A549 treated with CORT108297 at 1 μM for 4 hours (cell line): ENCODE data around the gene AP1S3. TPM values are rescaled to one million over a fixed set of nuclear protein-coding genes. Genes with fewer than 3 reads are reported as not detected.

Source experiments
- total RNA-seq: library from RNA; stranded (reverse); fragments of 200-300 nt; extraction: Qiagen RNA extraction; gene quantifications from 5 replicates; pipeline ENCODE4 v1.2.3, GENCODE V29; 2022

AP1S3 gene
- total RNA-seq: 24.9 to 53.7 TPM (median 34.1 TPM) in 5 replicates

DNA sequence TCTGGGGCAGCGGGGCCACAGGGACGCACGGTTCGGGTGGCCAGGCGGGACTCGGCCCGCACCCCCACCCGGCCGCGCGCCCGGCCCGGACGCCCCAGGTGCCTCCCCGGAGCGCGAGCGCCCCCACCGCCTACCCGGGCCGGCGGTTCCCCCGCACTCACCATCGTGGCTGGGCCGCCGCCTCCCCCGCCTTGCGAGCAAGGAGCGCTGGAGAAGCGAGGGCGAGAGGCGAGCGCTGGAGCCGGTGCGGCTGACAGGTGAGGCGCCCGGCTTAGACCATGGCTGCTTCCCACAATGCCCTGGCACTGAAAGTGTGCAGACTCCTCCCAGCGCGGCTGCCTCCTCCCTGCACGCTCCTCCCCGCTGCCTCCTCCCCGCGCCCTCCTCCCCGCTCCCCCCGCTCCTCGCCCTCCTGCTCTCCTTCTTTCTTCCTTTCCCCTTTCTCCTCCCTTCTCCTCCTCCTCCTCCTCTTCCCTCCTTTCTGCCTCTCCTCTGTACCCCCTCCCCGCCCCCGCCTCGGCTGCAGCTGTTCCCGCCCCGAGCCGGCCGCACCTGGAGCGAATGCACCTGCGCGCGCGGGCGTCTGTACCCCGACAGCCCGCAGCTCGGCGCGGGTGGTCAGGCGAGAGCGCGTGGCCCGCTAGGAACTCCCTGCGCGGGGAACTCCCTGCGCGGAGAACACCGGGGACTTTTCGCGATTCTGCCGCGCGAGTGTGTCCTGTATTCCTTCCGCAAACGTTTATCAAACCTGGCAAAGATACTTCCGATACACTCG is at the start of gene AP1S3:
AP1S3 (minus strand) TSS at position 296 of the 775 bp plus-strand sequence; CDS start at position 164, 132 bp downstream.

Other genes with a start within 250 kb of the AP1S3 start
- 0.88 to 1.2 TPM (median 1.1 TPM) in 5 replicates for gene SCG2, start 235.2 kb downstream of the AP1S3 start, total RNA-seq
- 33.9 to 44.5 TPM (median 41.0 TPM) in 5 replicates for gene WDFY1, start 107.8 kb upstream of the AP1S3 start, total RNA-seq
- gene MRPL44, start 119.9 kb upstream of the AP1S3 start, total RNA-seq: 45.5 to 53.4 TPM (median 47.2 TPM) in 5 replicates
- 183 to 228 TPM (median 201 TPM) in 5 replicates for gene SERPINE2, start 201.7 kb upstream of the AP1S3 start, total RNA-seq